Left renal pelvis (tissue), 4 donors: ENCODE data around the gene LAMTOR5. TPM values are rescaled to one million over a fixed set of nuclear protein-coding genes. Genes with fewer than 3 reads are reported as not detected.
A peak's percentile ranks its signal among the peaks of the same experiment; 100 is the strongest.
"Not testable (repeated sequence)": the region's sequence is repeated elsewhere in the genome, so short reads cannot be mapped to it uniquely, and the experiment has no call there.

ENCODE experiments used
- DNase-seq, 4 donors: peaks; one replicate each; pipeline ENCODE4 v3.0.0-alpha.2; 2013; ENCODE audit warnings: low read depth in 4 of 4, low spot score in 3 of 4
- polyA plus RNA-seq, 4 donors: library from polyadenylated mRNA; unstranded; fragments of 120-200 nt; gene quantifications; one replicate each; pipeline ENCODE4 v1.2.1, GENCODE V29; 2013; ENCODE audit not compliant: insufficient read length in 4 of 4

Gene LAMTOR5
- polyA plus RNA-seq: 100 to 1,000 TPM; 106 to 284 (median 260) TPM

DNA sequence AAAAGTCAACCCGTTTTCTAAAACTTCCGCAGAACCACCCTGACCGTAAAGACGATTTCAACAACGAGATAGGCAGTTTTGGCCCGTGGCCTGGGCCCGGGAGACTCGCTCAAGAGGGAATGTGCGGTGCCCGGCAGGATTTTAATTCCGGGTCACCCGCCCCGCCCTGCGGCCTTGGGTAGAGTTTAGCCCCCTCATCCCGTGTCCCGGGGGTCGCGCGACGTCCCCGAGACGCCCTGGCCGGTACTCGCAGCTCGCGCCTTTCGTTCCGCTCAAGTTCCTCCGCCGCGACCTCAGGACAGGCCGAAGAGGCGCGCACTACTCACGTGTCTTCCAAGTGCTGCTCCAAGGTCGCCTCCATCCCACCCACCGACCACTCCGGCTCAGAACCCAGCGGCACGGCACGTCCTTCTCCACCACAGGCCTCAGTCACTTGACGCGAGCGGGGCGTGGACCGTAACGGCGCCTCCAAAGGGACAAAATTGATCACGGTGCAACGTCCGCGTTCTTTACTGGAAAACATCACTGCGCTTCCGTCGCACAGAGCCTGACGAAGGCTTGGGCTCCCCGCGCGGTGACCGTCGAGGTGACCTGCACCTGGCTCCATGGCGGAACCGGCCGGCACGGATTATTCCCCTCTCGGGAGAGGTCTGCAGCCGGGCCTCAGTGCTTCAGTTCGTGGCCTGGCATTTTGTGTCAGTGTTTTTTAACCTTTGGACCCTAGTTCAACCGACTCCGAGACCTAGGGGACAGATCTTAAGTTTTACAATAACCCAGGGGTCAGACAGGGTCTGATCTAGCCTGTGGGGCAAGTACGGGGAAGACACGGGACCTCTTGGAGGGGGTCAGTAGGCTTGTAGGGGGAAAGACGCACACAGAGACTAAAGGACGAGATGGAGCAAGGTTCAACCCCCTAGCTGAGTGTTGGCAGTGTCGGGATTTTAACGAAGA, at the start of gene LAMTOR5:
TSS of gene LAMTOR5 (minus strand) at position 435 of the 951 bp plus-strand sequence. CDS start at position 361, 74 bp downstream.
- DNase-seq: peak; percentile 82 to 91 (median 91)

DNA sequence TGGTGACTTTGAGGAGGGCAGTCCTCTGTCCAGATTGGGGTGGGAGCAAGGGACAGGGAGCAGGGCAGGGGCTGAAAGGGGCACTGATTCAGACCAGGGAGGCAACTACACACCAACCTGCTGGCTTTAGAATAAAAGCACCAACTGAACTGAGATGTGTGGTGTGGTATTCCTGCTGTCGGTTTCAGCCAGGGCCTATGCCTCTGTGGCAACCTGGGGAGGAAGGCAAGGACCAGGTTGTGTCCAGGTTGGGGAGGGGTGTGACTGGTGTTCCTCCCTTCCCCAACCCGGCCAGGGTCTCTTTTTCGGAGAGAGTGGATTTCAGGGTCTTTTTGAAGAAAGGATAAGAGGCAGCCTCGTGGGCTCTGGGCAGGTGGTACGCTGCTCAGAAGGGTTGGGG, 49.7 kb upstream of the LAMTOR5 start:
- DNase-seq: no peak

DNA sequence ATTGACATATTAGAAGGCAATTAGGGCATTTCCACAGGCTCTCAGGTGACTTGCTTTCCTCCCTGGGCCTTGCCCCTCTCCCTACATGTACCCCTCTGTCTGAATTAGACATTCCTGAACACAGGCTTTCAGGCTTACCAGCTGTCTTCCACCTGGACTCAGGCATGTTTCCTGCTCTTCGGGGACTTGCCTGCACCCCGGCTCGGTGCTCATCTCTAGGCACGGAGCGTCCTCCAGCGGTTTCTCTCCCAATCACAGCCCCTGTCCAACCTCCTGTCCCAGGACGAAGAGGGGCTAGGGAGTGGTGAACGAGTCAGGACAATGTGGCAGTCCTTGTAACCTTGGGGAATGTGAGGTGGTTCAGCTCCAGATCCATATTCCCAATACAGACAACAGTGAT, 47.7 kb upstream of the LAMTOR5 start:
- DNase-seq: no peak

DNA sequence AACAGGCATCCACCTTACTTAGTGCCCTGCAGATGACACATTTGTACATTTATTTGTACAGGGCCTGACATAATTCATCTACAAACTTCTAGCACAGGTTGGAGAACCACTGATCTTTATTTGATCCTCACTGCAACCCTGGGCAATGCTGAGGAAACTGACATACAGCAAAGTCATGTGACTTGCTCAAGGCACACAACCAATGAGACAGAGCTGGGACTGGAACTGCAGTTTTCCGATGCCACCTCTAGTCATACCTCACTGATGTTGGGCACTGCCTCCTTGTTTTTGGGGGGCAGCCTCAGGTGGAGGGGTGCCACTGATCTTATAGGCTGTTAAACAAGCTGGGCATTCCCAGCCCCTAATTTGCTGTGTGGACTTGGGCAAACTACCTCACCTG, 46.8 kb upstream of the LAMTOR5 start:
- no peak for DNase-seq

DNA sequence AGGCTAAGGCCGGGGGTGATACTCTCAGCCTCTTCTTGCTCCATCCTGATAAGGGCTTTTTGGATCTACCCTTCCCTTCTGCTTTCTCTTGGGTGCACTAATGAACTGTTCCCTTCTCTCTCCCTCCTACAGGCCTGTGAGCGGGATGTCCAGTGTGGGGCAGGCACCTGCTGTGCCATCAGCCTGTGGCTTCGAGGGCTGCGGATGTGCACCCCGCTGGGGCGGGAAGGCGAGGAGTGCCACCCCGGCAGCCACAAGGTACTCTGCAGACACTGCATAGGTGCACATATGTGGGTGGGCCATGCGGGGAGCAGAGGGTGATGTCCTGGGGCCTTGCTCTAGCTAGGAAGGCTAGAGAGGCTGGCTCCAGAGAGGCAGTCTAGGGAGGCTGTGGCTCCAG, 46.3 kb upstream of the LAMTOR5 start:
- DNase-seq: no peak

DNA sequence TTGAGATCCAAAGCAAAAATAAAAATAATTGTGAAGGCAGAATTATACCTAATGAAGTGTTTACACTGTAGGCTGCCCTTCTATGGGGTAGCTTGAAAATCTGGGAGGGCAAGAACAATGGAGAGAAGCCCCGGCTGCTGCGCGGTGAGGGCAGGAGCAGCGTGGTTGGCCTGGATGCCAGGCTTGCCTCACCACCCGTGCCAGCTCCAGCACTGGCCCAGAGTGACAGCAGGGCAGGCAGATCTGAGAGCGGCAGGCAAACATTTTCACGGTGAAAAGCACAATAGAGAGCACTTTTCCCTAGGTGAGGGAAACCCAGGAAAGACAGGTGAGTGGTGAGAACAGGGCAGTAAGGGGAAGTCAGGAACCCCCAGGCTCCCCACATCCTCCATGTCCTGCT, 44.8 kb upstream of the LAMTOR5 start:
- no peak for DNase-seq

DNA sequence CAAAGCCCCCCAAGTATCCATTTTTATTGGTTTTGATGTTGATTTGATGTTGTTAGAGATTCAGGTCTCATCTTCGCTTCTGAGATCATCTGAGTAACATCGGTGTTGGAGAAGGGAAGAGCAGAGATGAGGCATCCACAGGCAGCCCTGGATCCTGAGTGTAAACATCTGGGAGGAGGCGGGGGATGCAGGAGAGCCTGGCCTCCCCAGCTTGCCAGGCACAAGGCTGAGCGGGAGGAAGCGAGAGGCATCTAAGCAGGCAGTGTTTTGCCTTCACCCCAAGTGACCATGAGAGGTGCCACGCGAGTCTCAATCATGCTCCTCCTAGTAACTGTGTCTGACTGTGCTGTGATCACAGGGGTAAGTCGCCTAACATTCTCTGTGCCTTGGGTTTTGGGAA, 43.4 kb upstream of the LAMTOR5 start, which contains the start of gene PROK1:
TSS of gene PROK1 (plus strand) at position 221 of the 400 bp plus-strand sequence. CDS start at position 289, 68 bp downstream.
- DNase-seq: no peak

DNA sequence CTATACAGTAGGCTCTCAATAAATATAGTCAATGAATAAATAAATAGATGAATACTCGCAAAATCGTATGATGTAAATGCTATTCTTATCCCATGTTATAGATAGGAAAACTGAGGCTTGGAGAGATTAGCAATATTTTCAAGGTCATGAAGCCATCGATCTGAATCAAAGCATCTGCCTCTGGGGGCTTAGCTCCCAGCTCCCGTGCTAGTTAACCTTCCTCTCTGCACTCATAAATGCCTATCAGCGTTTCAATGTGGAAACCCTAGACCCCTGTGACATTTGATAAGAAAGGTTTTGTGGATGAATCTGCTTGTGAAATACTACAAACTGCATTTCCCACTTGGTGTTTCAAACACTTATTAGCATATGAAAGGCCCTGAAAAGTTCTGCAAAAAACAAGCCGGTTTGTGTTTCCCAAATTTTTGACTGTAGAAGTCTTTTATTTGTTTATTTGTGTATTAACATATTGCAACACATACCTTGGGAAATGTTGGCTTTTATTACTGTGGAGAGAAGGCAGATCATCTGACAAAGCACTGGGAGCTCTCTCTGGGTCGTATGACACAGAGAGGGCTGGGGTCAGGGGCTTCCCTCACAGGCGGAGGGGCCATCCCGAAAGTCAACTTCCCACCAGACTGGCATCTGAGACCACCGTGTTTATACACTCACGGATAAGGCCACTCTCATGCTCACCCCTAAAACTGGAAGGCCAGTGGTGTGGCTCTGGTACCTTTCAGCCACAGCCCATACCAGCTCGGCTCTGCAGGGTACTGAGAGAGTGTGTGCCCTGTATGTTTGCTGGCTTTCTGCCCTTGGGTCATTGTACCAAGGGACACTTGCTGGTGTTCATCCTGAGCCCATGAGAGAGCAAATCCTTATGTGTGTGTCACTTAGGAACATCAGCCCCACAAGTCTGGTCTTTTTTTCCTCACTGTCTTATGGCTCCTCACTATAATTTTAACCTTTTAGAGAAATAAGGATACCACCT, 42.5 kb upstream of the LAMTOR5 start:
- no peak for DNase-seq

DNA sequence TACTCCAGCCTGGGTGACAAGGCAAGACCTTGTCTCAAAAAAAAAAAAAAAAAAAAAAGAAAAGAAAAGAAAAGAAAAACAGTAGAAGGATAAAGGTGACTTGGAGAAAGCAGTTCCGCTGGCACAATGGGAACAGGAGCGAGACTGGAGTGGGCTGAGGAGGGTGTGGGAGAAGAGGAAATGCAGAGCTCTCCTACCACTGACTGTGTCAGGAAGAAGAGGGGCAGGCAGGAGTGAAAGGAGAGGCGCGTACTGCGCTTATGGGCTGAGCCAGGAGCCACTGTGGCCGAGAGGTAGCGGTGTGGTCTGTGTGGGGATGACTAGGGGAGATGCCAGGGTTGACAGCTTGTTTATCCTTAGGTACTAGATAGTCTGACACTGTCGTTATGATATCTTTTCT, 37.1 kb upstream of the LAMTOR5 start:
- DNase-seq: no peak

DNA sequence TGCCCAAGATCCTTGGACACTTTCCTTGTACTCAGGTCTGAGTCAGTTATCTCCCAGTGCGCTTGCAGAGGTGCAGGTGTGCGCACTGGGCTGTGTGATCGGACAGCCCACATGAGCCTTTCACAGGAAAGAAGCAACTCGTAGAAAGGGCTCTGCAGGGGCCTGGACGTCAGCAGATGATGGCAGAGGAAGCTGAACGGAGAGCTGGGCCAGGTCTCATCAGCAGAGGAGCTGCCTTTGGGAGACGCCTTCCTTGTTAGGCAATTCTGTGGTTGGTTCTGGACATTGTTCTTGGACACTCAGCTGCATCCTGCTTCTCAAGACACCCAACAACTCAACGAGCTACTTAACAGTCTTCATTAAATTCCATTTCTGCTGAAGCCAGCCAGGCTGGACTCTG, 36.0 kb upstream of the LAMTOR5 start:
- no peak for DNase-seq

DNA sequence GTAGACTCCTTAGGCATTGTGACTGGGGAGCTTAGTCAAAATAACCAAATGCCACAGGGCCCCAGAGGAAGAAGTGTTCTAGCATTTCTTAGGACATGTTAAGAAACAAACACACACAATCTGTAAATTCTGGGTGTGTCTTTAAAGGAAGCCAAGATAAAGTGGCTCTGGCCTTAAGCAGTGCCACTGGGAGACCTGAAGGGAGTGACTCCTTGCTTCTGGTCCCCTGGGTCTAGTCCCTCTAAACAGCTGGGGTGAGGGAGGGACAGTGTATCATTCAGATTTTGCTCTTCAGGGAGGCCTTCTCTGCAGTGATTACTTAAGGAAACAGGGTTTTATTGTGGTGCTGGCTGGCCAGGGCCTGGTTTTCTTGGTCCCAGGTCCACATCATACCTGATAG, 34.4 kb upstream of the LAMTOR5 start:
- no peak for DNase-seq

DNA sequence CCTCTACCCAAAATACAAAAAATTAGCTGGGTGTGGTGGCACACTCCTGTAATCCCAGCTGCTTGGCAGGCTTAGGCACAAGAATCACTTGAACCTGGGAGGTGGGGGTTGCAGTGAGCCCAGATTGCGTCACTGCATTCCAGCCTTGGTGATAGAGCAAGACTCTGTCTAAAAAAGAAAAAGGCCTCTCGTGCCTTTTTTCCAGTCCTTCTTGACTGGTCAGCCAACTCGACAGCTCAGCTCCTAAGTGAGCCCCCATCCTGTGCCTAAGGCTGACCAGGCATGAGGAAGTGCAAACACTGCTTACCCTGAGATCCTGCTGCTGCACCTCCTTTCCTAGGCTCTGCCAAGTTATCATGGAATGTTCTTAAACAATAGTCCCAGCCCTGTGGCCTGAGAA, 33.4 kb upstream of the LAMTOR5 start:
- no peak for DNase-seq

DNA sequence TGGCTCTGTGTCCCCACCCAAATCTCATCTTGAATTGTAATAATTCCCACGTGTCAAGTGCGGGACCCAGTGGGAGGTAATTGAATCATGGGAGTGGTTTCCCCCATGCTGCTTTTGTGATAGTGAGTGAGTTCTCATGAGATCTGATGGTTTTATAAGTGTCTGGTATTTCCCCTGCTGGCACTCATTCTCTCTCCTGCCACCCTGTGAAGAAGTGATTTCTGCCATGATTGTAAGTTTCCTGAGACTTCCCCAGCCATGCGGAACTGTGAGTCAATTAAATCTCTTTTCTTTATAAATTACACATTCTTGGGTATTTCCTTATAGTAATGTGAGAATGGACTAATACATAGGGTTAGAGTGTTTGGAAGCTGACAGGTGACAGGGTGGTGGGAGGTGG, 32.4 kb upstream of the LAMTOR5 start:
- DNase-seq: not testable (repeated sequence)

DNA sequence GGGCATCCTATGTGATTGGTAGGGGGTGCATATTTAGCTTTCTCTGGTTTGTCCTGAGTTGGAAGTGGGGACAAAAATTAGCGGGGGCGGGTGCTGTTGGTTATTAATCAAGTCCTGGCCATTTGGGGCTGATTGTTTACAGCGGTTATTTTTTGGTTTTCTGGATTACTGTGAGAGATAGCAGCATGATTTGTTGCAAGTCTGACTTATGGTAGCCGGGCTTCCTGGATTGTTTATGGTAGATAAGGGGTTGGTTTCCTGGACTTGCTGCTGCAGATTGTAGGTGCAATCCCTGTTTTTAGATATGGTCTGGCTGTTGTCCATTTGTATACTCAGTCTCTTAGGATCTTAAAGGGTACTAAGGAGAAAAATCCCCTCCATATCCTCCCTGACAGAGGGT, 31.4 kb upstream of the LAMTOR5 start:
- no peak for DNase-seq

DNA sequence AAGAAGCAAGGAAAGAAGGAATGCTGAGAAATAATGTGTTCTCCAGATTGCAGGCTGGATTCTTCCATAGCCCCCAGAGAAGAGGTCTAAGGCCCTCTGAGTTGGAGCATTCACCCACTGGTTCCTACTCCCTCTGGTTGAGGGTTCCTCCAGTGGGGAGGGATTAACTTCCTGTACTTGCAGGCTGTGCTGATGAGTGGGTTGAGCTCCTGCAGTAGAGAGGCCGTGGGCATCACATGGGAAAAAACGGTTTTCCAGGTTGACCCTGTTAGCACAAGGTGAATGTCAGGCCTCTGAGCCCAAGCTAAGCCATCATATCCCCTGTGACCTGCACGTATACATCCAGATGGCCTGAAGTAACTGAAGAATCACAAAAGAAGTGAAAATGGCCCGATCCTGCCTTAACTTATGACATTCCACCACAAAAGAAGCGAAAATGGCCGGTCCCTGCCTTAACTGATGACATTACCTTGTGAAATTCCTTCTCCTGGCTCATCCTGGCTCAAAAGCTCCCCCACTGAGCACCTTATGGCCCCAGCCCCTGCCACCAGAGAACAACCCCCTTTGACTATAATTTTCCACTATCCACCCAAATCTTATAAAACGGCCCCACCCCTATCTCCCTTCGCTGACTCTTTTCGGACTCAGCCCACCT, 30.3 kb upstream of the LAMTOR5 start:
- not testable (repeated sequence) for DNase-seq

DNA sequence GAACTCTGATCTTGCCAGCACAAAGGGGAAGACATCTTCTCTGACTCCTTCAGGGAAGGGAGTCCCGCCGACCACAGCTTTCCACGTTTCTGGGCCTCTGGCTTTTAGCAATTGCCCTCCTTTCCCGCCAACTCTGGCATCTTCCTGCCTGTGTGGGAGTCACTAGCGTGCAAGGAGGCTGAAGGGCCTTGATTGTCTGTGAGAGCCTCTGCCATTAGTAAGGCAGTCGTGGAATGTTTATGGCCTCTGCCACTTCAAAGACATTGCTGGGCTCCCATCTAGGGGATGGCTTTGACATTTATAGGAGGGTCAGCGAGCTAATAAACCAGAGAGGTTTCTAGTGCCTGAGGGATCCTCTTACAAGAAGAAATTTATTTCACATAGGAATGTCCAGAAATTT, 29.1 kb upstream of the LAMTOR5 start:
- peak in 2 of 4 donors; percentile 16 to 47 for DNase-seq

DNA sequence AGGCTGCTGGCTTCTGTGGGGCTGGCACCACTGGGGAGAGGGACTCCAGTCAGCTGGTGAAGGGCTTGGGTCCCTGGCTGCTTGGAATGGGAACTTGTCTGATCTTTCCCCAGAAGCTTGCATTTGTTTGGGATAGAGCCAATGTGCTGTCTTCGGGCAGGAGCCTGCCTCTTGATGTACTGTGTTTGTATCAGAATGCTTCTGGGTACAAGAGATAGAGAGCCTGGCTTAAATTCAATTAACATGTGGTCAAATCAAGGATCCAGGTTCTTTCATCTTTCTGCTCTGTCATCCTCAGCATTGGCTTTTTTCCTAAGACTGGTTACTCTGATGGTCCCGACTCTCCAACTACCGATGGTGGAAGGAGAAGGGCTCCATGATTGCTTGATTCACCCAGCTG, 27.5 kb upstream of the LAMTOR5 start:
- no peak for DNase-seq

DNA sequence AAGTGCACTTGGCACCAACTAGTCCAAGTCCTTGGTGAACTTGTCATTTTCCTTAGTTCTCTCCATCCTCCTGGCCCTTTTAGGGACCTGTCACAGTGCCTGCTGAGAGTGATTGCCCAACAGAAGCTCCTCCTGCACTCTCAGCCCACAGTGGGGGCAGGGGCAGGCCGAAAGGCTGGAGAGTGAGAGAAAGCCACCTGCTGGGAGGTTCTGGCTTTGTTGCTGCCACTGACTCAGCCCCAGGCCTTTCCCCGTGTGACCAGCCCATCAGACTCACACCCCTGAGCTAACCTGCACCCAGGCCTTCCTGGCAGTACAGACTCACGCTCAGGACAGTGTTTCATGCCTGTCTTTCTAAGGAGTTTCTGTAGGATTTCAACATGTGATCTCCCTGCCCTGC, 26.3 kb upstream of the LAMTOR5 start:
- no peak for DNase-seq

DNA sequence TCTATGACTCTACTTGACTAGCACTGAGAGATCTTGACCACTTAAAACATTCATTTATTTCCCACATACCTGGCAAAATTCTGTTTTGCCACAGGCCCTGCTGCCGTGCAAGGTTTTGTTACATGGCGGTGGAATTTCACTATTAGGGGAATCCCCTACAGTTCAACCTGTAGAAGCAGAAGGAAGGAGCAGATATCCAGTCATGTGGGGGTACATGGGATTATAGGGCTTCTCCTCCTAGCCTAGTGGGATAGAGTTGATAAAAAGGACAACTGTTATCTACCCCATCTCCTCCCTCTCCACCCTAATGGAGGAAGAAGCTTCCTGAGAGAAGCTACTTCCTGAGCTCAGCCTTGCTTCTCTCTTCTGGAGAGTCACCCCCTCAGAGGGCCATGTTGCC, 25.7 kb upstream of the LAMTOR5 start:
- DNase-seq: no peak

DNA sequence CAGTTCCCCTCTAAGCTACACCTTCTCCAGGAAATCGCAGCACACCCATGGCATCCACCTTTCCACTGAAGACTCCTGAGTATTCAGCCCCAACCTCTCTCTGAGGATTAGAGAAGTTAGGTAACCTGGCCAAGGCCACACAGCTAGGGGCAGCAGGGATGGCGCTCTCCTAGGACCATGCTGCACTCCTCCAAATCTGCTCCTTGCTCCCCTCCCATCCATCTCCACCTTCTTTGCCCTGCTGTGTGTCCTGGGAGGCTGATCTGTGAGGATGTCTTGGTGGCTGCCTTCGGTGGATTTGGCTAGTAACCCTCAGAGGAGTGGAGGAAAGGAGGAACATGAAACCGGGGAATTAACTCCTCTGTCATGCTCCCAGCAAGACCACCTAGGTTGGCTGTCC, 23.4 kb upstream of the LAMTOR5 start:
- DNase-seq: no peak

DNA sequence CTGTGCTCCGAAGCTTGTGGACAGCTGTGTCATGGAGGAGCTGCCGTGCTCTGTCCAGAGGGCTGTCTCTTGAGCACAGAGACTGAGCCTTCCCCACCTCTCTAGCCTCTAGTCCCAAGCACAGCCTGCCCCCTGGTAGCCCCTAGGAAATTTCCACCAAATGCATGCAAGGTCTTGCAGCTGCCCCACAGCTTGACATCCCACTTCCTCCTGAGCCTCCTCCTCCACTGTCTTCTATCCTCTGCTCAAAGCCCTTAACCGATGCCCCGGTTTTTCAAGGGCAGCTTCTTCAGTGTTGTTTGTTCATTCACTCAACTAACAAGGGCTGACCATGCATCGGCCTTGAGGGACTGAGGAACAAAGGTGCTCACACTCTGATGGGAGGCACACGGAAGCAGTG, 22.9 kb upstream of the LAMTOR5 start:
- DNase-seq: no peak
